NCI-H2196 treated with DMSO at 0.1 percent for 48 hours (cell line): ENCODE results near the gene DPYD.

Experiments used
- DNase-seq: peaks from one replicate; lab custom pipeline; 2025; ENCODE audit not compliant: unreplicated experiment; lab: John Stamatoyannopoulos, UW

The DPYD gene

DNA sequence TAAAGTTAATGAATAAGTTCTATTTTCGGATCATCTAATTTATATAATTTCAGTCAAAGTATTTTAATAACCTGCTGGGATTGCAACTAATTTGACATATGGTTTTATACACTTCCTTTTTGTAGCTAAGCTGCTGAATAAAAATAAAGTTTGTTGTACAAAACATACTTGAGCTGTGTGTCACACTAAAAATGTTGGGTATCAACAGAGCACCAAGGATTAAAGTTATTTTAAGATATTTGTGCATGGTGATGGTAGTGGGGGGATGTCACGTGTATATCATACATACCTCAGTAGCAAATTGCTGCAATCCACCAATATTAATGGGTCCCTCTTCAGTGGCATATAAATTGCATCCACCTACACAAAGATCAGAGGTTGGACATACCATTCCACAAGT is 199.6 kb downstream of the DPYD start:
- DNase-seq: no peak

DNA sequence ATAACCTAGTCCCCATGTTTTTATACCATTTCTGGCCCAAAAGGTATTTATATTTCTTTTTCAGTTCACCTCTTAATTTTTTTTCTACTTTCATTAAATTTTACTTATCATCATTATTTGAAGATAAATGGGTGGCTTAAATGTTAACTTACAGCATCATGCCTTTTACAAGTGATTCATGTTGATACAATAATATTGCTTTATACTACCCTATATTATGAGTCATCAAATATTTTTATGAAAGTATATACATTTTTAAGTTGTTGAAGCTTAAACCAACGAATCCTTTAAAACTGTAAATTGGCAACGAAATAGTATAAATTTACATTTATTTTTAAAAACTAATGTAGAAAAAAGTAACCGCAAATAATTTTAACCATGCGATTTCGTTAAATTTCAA is 207.9 kb downstream of the DPYD start:
- no peak for DNase-seq

DNA sequence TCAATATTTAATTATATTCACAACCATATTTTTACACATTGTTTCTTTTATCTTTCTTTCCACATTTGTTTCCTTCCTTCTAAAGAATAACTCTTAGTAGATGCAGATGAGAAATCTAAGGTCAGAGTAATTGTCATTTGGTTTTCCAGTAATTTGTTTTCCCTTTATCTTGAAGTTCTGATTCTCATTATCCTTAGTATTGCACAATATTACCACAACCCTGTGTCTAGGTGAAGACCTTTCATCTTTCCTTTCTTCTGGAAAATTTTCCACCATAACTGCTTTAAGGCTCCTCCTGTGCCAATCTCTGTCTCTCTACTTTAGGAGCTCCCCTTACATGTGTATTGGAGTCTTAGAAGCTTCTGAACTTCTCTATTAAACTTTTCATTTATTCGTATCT is 209.0 kb downstream of the DPYD start:
- no peak for DNase-seq

DNA sequence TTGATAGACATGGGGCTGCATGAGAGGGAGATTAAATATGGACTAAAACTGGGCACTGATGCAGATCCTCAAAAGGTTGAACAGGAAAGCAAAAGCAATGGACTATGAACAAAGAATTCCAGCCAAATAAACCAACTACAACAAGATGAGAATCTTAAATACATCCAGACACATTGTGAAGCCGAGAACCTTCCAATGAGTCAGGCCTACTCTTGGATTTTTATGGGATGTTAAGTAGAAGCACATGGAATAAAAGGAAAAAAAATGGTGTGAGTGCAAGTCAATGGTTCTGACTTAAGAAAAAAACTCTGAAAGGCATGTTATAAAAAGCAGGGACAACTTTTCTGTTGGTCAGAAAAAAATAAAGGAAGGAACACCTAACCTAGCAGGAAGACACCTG is 227.2 kb downstream of the DPYD start:
- no peak for DNase-seq

DNA sequence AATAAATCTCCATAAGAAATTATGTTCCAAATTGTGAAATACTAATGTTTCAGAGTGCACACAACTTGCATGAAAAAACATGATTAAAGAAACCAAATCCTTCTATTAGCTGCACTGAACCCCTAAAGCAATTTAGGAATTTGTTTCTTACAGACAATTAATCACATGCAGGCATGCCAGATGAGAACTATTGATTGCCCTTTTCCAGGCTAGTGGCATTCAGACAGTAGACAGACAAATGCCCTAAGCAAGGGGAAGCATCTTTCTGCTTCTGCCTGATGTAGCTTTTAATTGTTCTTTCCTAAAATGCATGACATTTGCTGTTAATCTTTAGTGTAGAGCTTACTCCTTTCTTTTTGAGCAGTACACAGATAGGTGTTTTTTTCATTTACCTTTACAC is 229.5 kb downstream of the DPYD start:
- DNase-seq: no peak

DNA sequence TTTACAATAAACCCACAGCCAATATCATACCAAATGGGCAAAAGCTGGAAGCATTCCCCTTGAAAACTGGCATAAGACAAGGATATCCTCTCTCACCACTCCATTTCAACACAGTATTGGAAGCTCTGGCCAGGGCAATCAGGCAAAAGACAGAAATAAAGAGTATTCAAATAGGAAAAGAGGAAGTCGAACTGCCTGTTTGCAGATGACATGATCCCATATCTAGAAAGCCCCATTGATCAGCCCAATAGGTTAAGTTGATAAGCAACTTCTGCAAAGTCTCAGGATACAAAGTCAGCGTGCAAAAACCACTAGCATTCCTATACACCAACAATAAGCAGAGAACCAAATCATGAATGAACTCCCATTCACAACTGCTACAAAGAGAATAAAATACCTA is 235.5 kb downstream of the DPYD start:
- no peak for DNase-seq

DNA sequence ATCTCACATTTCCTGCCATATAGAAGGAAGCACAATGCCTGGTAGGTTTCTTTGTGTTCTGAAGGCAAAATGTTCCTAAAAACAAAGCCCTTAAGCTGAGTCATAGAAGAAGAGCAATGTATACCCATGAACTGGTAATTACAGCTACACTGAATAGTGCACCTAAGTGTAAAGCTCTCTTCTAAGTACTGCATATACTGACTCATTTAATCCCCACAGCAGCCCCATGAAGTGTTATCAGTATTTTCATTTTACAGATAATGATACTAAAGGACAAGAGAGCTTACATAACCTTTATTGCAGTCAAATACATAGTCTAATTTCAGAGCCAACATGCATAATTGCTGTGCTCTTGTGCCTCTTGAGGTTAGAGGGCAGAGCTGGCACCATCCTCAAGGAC is 239.9 kb downstream of the DPYD start:
- no peak for DNase-seq

DNA sequence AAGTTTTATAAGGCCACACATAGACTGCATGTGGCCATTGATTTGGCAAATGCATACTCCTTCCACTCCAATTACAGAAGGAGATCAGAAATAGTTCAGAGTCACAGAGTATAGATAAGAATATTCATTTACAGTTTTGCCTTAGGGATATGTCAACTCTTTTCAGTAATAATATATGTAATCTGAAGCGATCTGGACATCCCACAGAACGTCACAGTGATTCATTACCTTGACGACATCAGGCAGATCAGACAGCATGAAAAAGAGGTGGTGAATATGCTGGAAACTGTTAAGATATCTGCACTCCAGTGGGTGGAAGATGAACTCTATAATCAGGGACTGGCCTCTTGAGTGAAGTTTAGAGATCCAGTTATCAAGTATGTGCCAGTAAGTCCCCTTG is 240.4 kb downstream of the DPYD start:
- DNase-seq: no peak

DNA sequence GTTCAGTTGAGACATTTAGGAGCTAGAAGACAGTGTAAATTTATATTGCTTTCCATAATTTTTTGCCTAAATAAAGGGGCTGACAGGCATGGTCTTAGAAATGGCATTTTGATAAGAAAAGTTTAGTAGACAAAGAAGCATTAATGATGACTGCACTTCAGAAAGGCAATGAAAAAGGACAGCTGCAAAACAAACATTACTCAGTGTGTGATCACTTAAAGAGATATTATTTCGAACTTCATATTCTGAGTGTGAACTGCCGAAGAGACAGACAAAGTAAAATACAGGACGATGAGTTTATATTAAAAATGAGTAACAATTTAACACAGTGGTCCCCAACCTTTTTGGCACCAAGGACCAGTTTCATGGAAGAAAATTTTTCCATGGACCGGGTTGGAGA is 243.1 kb downstream of the DPYD start:
- DNase-seq: no peak

DNA sequence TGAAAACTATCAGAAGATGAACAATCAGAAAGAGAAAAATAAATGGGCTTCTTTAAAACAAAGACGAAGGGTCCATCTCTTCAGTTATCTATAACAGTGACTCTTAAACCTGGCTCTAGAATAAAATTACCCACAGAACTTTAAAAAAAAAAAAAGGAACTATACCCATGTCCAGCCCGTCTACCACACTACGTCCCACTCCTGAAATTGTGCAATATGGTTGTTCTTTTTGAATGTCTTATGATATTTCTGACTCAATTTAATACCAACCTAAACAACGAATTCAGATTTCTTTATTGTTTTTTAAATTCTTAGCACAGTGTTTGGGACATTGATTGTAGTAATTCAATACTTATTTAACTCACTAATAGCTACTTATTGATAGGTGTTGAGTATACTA is 246.3 kb downstream of the DPYD start:
- no peak for DNase-seq

DNA sequence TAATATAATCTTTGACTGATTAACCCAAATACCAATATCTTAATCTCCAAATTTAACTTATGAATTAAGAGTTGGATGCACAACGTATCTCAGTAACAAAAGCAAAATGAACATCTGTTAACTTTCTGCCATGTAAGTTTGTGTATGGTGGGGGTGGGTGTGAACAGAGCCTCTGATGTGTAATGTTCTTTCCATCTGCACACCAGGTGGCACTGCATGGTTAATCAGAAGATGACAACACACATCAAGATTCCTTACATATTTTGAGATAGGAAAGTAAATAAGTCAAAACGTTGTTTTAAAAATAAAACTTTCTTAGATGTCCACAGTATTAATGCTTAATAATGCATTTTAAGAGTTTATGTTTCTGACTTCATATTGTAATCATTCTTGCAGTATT is 251.9 kb downstream of the DPYD start:
- DNase-seq: no peak

DNA sequence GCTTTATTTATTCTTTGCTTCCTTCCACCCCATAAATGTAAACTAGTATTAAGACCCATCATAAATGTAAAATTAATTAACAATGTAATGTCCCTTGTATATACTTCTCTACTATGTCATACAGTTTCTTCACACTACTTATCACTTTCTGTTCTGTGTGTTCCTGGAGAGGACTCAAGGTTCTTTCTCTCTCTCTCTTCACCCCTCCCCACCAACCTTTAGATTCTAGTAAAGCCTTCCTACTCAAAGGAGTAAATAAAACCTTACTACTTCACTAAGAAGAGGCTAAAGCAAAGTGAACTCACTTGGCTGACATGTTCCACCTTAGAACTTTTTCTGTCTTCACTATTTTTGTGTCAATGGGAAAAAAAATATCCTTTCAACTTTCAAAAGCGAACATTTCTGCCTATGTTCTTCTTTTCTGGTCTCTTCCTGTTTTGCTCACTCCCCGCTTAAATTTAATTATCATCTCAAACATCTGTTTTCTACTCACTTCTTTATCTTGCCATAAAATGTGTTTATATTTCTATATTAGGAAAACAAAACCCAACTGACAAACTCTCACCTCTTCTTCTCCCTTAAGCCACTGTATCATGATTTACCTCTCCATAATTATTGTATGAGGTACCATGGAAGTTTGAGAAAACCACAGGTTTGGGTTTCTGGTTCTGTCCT is 260.3 kb downstream of the DPYD start:
- DNase-seq: no peak

DNA sequence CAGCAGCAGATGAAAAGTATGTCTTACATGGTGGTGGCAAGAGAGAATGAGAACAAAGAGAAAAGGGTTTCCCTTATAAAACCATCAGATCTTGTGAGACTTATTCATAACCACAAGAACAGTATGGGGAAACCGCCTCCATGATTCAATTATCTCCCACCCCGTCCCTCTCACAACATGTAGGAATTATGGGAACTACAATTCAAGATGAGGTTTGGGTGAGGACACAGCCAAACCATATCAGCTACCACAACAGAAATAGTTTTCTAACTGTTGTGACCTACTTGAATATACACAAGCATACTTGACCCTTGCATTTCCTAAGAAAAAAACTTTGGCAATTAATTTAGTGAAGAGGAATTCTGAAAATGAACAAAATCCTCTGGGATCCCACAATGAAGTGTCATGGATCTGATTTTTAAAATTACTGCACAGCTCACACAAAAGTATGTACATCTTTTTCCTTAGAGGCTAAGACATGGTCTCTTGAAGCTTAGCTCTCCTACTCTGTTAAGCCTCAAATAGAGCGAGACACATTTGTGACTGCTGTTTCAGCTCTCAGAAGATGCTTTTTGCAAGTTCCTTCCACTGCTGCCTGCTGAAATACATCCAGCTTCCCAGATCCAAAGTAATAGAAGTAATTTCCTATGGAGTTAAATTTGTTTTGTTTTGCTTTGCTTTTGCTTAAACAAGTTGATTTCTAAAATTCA is 265.8 kb downstream of the DPYD start:
- no peak for DNase-seq

DNA sequence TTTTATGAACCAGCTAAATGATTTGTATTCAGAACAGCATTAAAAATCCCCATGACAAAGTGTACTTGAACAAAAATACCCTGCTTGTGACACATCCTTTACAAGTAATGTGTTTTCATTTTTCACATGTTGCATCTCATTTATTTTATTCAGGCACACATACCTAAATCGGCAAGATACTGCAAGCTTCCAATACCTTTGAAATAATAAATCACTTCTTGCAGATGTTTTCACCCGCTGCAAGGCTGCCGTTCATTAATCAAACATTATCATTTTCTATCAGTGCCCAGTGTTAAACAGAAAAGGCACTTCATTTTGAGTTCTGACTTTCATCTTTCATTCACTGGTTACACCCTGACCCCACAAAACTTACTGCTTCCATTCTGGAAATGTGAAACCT is 269.6 kb downstream of the DPYD start:
- DNase-seq: no peak

DNA sequence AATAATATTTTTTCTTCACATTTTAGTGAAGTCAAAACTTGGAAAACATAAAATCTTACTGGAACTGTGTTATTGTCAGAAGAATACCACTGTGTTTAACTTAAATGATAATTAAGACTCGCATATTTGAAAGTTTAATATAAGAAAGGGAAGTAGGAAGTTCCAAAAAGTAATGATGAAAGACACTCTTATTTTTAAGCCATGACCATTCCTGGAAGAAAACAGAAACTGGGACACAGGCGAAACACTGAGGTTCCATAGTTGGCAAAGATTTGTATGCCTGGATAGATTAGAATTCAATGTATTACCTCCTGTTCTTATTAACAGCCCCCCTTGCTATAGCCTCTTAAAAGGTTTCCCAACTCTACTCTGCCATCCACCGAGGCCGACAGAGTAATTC is 271.2 kb downstream of the DPYD start:
- DNase-seq: no peak

DNA sequence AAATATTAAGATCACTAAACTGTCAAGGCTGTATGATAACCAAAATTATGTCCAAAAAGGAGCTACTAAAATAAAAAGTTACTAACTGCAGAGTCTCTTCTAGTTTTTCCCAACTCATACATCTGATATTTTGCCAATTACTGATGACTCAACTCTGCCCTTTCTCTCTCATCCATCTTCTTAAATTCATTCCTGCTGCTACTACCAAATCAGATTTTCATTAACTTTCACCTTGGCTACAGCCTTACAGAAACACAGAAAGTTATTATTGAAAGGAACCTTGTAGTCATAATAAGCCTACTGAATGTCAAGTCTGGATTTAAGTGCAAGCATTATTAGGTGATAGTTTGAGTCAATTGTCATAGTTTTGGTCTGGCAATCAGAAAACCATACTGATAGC is 273.1 kb downstream of the DPYD start:
- no peak for DNase-seq

DNA sequence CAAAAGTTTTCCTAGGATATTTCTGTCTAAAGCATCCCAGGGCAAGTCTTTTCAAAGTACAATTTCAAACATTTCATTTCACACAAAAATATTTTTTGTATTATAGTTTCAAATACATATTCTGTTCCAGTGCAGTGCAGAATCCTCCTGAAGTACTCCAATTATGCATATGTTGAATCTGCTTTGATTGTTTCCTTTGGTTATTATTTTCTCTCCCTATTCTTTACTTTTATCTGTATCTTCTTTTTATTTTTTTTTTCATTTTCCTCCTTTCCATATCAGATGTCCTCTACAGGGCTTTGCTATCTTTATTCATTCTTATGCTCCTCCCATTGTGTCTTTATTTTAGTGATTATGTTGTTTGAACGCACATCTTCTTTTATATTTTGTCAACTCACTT is 274.8 kb downstream of the DPYD start:
- no peak for DNase-seq

DNA sequence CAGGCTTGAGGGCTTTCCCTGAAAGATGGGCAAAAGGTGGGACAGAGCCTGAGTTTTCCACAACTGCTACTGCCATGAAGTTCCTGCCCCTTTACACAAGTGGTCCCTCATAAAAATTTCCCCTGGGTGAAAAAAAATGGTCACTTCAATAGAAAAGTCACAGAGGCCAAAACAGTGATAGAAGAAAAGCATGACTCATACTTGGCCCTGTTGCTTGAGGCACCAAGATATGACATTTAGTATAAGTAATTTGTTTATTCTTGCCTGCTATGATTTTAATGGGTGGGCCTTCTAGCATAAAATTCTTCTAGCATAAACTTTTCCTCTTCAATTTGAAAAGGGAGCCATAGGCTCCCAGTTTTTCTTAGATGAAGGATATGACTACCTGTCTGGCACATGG is 280.2 kb downstream of the DPYD start:
- DNase-seq: no peak

DNA sequence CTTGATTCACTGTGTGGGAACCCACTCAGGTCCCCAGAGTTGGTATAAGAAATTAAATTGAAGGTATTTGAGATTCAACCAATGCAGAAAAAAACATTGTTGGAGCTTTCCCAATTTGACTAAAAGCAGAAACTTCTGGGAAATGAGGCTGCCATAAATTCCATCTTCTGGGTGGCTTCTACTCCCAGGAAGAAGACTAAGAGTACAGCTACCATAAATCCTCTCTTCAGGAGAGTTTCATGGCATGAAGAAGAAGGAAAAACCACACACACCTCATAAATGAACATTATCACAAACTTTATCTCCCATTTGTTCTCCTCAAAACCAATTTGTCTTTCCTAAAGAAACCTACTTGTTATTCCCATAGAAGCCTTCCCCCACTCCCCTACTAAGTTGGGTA is 283.9 kb downstream of the DPYD start:
- no peak for DNase-seq

DNA sequence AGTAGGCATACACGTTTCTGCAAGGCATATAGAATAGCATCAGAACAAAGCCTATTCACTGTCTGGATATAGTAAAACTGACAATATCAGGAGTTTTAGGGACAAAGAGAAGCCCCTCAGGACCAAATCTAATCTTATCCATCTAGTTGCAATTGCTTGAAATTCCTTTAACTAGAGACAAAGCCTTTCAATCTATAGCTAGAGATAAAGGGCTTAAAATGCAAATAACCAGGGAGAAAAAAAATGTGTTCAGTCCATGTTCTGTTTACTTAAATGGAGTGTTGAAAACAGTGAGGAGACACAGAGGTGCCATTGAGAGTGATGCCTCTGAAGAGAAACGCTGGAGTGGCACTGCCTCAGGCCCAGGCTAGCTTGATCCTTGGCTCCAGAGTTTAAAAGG is 286.1 kb downstream of the DPYD start:
- DNase-seq: no peak

DNA sequence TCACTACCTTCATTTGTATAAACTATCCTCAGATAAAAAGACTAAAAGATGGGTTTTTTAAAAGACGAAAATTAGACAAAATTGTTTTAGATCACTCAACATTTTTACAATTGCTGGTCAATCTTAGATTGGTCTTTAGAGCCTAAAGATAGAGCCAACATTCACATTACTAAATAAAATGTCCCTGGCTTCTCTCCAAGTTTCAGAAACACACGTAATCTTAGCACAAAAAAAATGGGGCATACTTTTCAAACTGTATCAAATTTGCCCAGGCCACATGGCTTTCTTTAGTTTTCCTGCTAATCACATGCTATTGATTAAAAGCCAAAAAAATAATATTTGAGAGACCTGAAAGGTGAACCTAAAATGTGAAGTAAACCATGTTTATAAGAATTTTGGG is 288.1 kb downstream of the DPYD start:
- no peak for DNase-seq

DNA sequence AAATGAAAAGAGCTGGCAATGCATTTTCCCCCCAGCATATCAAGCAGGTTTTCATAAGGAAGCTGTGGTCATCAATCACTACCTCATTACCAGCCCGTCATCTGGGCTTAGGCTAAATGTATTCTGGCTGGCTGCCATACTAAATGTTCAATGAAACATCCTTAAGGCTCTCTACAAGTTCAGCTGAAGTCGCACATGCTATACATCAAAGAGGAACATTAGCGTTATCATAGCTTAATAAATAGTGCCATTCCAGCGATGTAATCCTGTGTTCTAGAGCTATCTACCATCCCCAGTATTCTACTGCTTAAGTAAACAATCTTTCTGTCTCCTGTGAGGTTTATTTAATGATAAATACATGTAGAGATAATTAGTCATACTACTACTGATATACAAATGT is 288.8 kb downstream of the DPYD start:
- DNase-seq: no peak

DNA sequence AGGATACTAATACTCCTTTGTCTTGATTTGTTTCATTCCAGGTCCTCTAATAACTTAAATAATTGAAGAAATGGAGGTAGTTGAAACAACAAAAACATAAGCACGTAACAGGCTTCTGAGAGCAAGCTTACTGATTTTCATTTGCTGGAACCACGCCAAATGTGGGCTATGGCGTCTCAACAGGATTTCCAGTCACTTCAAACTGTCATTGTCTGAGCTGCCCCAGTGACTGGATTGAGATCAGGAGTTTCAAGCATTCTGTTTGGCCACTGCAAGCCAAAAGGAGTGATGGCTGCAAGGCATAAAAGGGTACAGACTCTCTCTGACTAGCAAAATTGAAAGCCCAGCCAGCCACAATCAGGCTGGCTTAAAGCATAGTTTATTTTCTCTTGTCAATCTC is 289.9 kb downstream of the DPYD start:
- DNase-seq: no peak
